Transverse colon (tissue), 4 donors: Measurements from ENCODE around the gene ZFAND2A.

Experiments
- EP300 ChIP-seq: sonication (generic); formaldehyde crosslinking; IDR thresholded peaks from one replicate; pipeline ENCODE4 v1.6.1; 2017; ENCODE audit warnings: antibody characterized with exemption, low read depth
- POLR2A ChIP-seq: fragments of 450-650 bp; IDR thresholded peaks from one replicate; pipeline ENCODE4 v1.6.1; 2016; ENCODE audit warnings: antibody characterized with exemption, mild to moderate bottlenecking, moderate library complexity
- POLR2AphosphoS5 ChIP-seq, 3 donors: sonication (generic); formaldehyde crosslinking; IDR thresholded peaks; one replicate each; pipeline ENCODE4 v1.6.1; 2016; ENCODE audit warnings: antibody characterized with exemption in 3 of 3
- TF ChIP-seq, protein P1 (sequence below), 5 experiments: fragments of 200-600 bp in 3 of 5; fragments of 450-650 bp in 2 of 5; sonication (generic) in 3 of 5; IDR thresholded peaks; 1 replicate in 2 of 5; 2 replicates in 3 of 5; pipeline ENCODE4 v1.5.1; 2016 to 2017; ENCODE audit warnings: antibody characterized with exemption in 5 of 5, inconsistent platforms in 3 of 5, mild to moderate bottlenecking in 2 of 5, moderate library complexity in 1 of 5

DNA sequence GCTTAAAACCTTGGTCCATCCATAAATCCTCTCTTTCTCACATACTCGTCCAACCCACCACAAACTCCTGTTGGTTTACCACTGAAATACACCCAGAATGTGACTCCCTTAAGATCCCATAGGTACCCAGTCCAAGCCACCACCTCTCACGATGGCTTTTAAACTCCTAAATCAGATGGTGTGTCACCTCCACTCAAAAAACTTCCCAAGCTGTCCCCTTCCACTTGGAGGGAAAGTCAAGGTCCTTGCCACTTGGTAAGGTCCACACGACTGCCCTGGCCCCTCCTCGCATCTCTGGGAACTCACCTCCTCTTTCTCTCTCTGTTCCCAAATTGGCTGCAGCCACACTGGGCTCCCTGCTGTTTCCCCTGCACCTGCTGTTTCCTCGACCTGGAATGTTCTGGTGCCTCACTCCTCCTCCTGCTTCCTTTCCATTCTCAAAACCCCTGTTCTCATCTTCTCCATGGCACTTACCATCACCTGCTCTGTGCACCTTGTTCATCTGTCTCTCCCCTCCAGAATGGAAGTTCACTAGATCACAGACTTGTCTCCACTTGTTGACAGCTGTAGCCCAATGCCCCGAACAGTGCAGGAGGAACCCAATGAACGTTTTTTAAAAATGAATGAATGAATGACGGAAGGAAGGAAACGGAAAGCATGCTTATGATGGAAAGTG, 23.0 kb downstream of the ZFAND2A start:
- TF ChIP-seq POLR2AphosphoS5 (IDR thresholded peaks at IDR 0.05) (no peak), POLR2A (no peak), EP300 (no peak)
- TF ChIP-seq, protein P1, sequence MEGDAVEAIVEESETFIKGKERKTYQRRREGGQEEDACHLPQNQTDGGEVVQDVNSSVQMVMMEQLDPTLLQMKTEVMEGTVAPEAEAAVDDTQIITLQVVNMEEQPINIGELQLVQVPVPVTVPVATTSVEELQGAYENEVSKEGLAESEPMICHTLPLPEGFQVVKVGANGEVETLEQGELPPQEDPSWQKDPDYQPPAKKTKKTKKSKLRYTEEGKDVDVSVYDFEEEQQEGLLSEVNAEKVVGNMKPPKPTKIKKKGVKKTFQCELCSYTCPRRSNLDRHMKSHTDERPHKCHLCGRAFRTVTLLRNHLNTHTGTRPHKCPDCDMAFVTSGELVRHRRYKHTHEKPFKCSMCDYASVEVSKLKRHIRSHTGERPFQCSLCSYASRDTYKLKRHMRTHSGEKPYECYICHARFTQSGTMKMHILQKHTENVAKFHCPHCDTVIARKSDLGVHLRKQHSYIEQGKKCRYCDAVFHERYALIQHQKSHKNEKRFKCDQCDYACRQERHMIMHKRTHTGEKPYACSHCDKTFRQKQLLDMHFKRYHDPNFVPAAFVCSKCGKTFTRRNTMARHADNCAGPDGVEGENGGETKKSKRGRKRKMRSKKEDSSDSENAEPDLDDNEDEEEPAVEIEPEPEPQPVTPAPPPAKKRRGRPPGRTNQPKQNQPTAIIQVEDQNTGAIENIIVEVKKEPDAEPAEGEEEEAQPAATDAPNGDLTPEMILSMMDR (IDR thresholded peaks at IDR 0.05) = no peak
